Middle frontal gyrus (tissue), 1 donor: ENCODE results near the gene SLC39A5.
"Not testable (repeated sequence)": the region's sequence is repeated elsewhere in the genome, so short reads cannot be mapped to it uniquely, and the experiment has no call there.

Source experiments
- DNase-seq: peaks from one replicate; pipeline ENCODE4 v3.0.0-alpha.2; 2015; ENCODE audit warnings: low spot score; ENCODE audit errors: extremely low spot score

Gene SLC39A5

GRCh38 chr12:56272468-56272867 is 42.6 kb downstream of the SLC39A5 start:
- DNase-seq = not testable (repeated sequence)

GRCh38 chr12:56274299-56274698 is 44.4 kb downstream of the SLC39A5 start:
- DNase-seq = no peak

GRCh38 chr12:56278905-56279304 is 49.1 kb downstream of the SLC39A5 start:
- DNase-seq = no peak

- DNase-seq = no peak
Measured at GRCh38 chr12:56280849-56281248, 51.0 kb downstream of the SLC39A5 start.

- DNase-seq = no peak
Measured at GRCh38 chr12:56282030-56282429, 52.2 kb downstream of the SLC39A5 start.

GRCh38 chr12:56282579-56282978 is 52.7 kb downstream of the SLC39A5 start:
- DNase-seq = no peak

GRCh38 chr12:56284263-56284662 is 54.4 kb downstream of the SLC39A5 start:
- DNase-seq = not testable (repeated sequence)

GRCh38 chr12:56286044-56286830 is 56.4 kb downstream of the SLC39A5 start:
- DNase-seq = no peak
